Gastrocnemius medialis (tissue), 4 donors: ENCODE measurements around the gene TSPAN17.

ENCODE experiments used
- POLR2A ChIP-seq, 2 donors: fragments of 450-650 bp; IDR thresholded peaks; one replicate each; pipeline ENCODE4 v1.6.1; 2017; ENCODE audit warnings: antibody characterized with exemption in 2 of 2, mild to moderate bottlenecking in 2 of 2, moderate library complexity in 2 of 2
- TF ChIP-seq, protein P1 (sequence below), 5 experiments: fragments of 450-650 bp in 3 of 5; fragments of 200-600 bp in 2 of 5; sonication (generic) in 2 of 5; IDR thresholded peaks in 4 of 5; conservative IDR thresholded peaks in 1 of 5; 1 replicate in 4 of 5; 2 replicates in 1 of 5; pipeline ENCODE4 v1.5.1; 2016 to 2019; ENCODE audit warnings: antibody characterized with exemption in 5 of 5, mild to moderate bottlenecking in 3 of 5, moderate library complexity in 3 of 5

- TF ChIP-seq POLR2A (IDR thresholded peaks at IDR 0.05): no peak
- TF ChIP-seq, protein P1, sequence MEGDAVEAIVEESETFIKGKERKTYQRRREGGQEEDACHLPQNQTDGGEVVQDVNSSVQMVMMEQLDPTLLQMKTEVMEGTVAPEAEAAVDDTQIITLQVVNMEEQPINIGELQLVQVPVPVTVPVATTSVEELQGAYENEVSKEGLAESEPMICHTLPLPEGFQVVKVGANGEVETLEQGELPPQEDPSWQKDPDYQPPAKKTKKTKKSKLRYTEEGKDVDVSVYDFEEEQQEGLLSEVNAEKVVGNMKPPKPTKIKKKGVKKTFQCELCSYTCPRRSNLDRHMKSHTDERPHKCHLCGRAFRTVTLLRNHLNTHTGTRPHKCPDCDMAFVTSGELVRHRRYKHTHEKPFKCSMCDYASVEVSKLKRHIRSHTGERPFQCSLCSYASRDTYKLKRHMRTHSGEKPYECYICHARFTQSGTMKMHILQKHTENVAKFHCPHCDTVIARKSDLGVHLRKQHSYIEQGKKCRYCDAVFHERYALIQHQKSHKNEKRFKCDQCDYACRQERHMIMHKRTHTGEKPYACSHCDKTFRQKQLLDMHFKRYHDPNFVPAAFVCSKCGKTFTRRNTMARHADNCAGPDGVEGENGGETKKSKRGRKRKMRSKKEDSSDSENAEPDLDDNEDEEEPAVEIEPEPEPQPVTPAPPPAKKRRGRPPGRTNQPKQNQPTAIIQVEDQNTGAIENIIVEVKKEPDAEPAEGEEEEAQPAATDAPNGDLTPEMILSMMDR (IDR thresholded peaks at IDR 0.05 in 4 of 5, conservative IDR thresholded peaks at IDR 0.05 in 1 of 5): no peak
Measured at GRCh38 chr5:176678584-176678983, 31.3 kb downstream of the TSPAN17 start.
